ENCODE data around the gene ZNF763. TPM values are rescaled to one million over a fixed set of nuclear protein-coding genes. Genes with fewer than 3 reads are reported as not detected.
"Not testable (repeated sequence)": the region's sequence is repeated elsewhere in the genome, so short reads cannot be mapped to it uniquely, and the experiment has no call there.

The ZNF763 gene
- 1 to 10 TPM; 1.1 to 2.7 TPM for polyA plus RNA-seq

DNA sequence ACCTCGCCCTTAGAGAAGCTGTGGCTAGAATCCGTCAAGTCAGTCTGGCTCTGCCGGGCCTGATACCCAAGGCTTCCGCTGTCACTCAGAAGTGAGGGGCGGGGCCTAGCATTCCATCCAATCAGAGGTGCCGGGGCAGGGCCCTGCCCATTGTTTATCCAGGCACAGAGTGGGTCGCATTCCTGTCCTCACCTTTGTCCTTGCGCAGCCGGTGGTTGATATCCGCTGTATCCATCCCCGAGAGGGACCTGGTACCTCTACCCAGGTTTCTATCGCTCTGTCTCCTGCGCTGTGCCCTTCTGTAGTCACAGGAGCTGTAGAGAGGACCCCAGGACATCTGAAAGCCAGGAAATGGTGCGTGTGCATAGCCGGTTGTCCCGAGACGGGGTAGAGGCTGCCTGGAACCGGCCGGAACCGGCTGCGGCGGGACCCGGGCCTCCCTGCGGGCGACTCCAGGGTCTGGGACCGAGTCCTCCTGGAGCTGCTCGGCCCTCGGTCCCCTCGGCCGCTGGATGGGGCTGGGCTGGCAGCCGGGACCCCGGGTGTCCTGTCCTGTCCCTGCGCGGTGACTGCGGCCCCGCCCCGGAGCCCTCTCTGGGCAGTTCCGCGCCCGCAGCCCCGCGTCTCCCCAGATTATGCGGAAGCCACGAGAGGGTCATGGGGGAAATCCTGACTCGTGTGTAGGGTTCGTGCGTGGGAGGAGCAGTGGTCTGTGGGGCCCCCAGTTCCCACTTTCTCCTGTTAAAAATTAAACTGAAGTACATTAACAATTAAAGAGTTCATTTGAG lies at the start of gene ZNF763:
Gene ZNF763 (plus strand): TSS at position 183 of the 788 bp plus-strand sequence. CDS start 169 bp downstream, at position 352.
- WGBS, 2 donors = 0% methylated on average over 44 to 47 of the region's 47 CpGs
- H3K4me1 ChIP-seq (ENCODE audit: control insufficient read depth in 2 of 2, insufficient read depth in 2 of 2, low read length in 1 of 2) = peaks cover 0 to 5% of the 10 kb centered on the region in 2 donors
- H3K36me3 ChIP-seq (ENCODE audit: control insufficient read depth in 2 of 2, insufficient read depth in 2 of 2, low read length in 1 of 2) = no peaks in the 10 kb centered on the region
- no peaks in the 10 kb centered on the region for H3K27me3 ChIP-seq (ENCODE audit: control insufficient read depth in 1 of 2, insufficient read depth in 2 of 2, low read length in 2 of 2)
- H3K27ac ChIP-seq (ENCODE audit: low read depth in 2 of 2, low read length in 1 of 2) = peak within 1 kb of the TSS; percentile 87 to 92
- peak within 1 kb of the TSS; percentile 60 to 89 for H3K4me3 ChIP-seq (ENCODE audit: low read depth in 1 of 2, low read length in 2 of 2)
- no peaks in the 10 kb centered on the region for H3K9me3 ChIP-seq (ENCODE audit: control insufficient read depth in 2 of 2, insufficient read depth in 1 of 2, low read depth in 1 of 2, low read length in 1 of 2)

DNA sequence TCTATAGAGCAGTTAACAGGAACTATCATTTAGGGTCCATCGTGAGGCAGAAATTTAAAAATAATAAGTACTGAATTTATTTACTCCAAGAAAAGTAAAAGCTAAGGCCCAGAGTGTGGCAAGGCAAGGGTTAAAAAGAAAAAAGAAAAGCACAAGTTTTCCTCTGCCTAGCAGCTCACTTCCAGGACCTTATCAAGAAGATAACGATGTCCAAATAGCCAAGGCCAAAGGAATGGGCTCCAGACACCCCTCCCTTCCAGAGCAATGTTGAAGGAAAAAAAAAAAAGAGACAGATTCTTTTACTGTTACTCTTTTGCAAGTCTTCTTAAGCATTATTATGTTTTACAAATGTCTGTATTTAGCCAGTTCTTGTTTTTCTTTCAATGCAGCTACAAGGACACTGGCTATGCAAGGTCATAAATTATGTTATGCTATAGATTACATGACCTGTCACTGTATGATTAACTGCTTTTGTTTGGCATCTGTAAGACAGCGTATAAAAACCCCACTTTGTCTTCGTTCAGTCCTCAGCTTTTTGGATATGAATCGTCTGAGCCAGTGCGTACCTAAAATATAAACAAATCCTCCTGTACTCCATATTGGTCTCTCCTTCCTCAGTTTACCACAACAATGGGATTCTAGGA lies 42.9 kb upstream of the ZNF763 start:
- Histone ChIP-seq H3K27me3 (ENCODE audit: control insufficient read depth in 1 of 2, insufficient read depth in 2 of 2, low read length in 2 of 2) (no peaks in the 10 kb centered on the region), H3K27ac (ENCODE audit: low read depth in 2 of 2, low read length in 1 of 2) (no peak overlapping the region), H3K9me3 (ENCODE audit: control insufficient read depth in 2 of 2, insufficient read depth in 1 of 2, low read depth in 1 of 2, low read length in 1 of 2) (no peaks in the 10 kb centered on the region), H3K4me1 (ENCODE audit: control insufficient read depth in 2 of 2, insufficient read depth in 2 of 2, low read length in 1 of 2) (no peaks in the 10 kb centered on the region), H3K36me3 (ENCODE audit: control insufficient read depth in 2 of 2, insufficient read depth in 2 of 2, low read length in 1 of 2) (no peaks in the 10 kb centered on the region), H3K4me3 (ENCODE audit: low read depth in 1 of 2, low read length in 2 of 2) (no peak overlapping the region)
- WGBS, 2 donors = 35 to 41% methylated on average over 6 of the region's 6 CpGs

DNA sequence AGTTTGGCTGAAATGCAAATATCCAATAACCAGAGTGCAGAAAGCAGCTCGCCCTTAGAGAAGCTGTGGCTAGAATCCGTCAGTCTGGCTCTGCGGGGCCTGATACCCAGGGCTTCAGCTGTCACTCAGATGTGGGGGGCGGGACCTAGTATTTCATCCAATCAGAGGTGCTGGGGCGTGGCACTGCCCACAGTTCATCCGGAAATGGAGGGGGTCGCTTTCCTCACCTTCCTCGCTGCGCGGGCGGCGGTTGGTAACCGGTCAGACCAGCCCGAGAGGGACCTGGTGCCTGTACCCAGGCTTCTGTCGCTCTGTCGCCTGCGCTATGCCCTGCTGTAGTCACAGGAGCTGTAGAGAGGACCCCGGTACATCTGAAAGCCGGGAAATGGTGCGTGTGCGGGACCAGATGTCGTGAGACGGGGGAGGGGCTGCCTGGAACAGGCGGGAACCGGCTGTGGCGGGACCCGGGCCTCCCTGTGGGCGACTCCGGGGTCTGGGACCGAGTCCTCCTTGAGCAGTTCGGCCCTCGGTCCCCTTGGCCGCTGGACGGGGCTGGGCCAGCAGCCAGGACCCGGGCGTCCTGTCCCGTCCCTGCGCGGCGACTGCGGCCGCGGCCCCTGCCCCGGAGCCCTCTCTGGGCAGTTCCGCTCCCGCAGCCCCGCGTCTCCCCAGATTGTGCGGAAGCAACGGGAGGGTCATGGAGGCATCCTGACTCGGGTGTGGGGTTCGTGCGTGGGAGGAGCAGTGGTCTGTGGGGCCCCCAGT lies 39.8 kb upstream of the ZNF763 start, which contains the start of gene ZNF700:
Gene ZNF700 (plus strand): TSS at position 222 of the 765 bp plus-strand sequence. CDS start 104 bp downstream, at position 326.
- Histone ChIP-seq H3K9me3 (ENCODE audit: control insufficient read depth in 2 of 2, insufficient read depth in 1 of 2, low read depth in 1 of 2, low read length in 1 of 2) (no peaks in the 10 kb centered on the region), H3K27ac (ENCODE audit: low read depth in 2 of 2, low read length in 1 of 2) (peak within 1 kb of the TSS; percentile 95 to 99), H3K36me3 (ENCODE audit: control insufficient read depth in 2 of 2, insufficient read depth in 2 of 2, low read length in 1 of 2) (no peaks in the 10 kb centered on the region), H3K4me3 (ENCODE audit: low read depth in 1 of 2, low read length in 2 of 2) (peak within 1 kb of the TSS; percentile 80 to 97), H3K4me1 (ENCODE audit: control insufficient read depth in 2 of 2, insufficient read depth in 2 of 2, low read length in 1 of 2) (no peaks in the 10 kb centered on the region), H3K27me3 (ENCODE audit: control insufficient read depth in 1 of 2, insufficient read depth in 2 of 2, low read length in 2 of 2) (no peaks in the 10 kb centered on the region)
- WGBS, 2 donors = 0 to 1% methylated on average over 51 to 53 of the region's 53 CpGs

DNA sequence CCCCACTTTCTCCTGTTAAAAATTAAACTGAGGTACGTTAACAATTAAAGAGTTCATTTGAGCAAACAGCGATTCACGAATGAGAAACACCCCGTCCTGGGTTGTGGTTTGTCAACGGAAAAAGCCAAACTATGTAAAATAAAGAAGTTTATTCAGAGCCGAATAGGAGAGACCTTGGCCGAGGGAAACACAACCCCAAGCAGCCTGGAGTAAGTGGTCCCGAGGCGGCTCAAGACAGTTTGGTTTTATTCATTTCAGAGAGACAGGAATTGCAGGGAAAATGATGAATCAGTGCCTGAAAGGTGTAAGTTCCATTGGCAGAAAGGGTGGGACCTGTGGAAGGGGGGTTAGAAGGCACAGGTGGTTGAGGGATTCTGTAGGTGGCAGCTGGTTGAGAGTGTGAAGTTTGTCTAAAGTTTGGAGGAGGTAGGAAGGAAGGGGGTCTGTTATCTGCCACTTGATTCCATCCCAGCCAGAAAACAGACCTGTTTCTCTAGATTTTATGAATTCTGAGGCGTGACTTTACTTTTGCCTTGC lies 39.1 kb upstream of the ZNF763 start:
- H3K4me1 ChIP-seq (ENCODE audit: control insufficient read depth in 2 of 2, insufficient read depth in 2 of 2, low read length in 1 of 2); H3K9me3 ChIP-seq (ENCODE audit: control insufficient read depth in 2 of 2, insufficient read depth in 1 of 2, low read depth in 1 of 2, low read length in 1 of 2); H3K27me3 ChIP-seq (ENCODE audit: control insufficient read depth in 1 of 2, insufficient read depth in 2 of 2, low read length in 2 of 2); H3K36me3 ChIP-seq (ENCODE audit: control insufficient read depth in 2 of 2, insufficient read depth in 2 of 2, low read length in 1 of 2): not testable (repeated sequence)
- 5 to 6% methylated on average over 10 of the region's 10 CpGs for WGBS, 2 donors
- H3K27ac ChIP-seq (ENCODE audit: low read depth in 2 of 2, low read length in 1 of 2) = peak overlapping the region; percentile 95 to 99
- peak overlapping the region; percentile 80 to 97 for H3K4me3 ChIP-seq (ENCODE audit: low read depth in 1 of 2, low read length in 2 of 2)

DNA sequence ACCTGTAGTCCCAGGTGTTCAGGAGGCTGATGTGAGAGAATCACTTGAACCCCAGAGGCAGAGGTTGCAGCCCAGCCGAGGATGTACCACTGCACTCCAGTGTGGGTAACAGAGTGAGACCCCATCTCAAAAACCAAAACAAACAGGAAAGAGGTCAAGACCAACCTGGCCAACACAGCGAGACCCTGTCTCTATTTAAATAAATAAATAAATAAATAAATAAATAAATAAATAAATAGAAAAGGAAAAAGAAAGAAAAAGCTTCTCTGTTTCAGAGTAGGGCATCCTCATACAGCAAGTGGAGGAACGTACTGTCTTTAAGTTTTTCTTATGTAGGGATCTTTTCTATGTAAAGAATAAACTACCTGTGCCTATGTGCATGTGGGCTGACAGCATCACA lies 37.6 kb upstream of the ZNF763 start:
- Histone ChIP-seq H3K27ac (ENCODE audit: low read depth in 2 of 2, low read length in 1 of 2) (no peak overlapping the region), H3K4me1 (ENCODE audit: control insufficient read depth in 2 of 2, insufficient read depth in 2 of 2, low read length in 1 of 2) (no peaks in the 10 kb centered on the region), H3K4me3 (ENCODE audit: low read depth in 1 of 2, low read length in 2 of 2) (no peak overlapping the region), H3K27me3 (ENCODE audit: control insufficient read depth in 1 of 2, insufficient read depth in 2 of 2, low read length in 2 of 2) (no peaks in the 10 kb centered on the region), H3K9me3 (ENCODE audit: control insufficient read depth in 2 of 2, insufficient read depth in 1 of 2, low read depth in 1 of 2, low read length in 1 of 2) (no peaks in the 10 kb centered on the region), H3K36me3 (ENCODE audit: control insufficient read depth in 2 of 2, insufficient read depth in 2 of 2, low read length in 1 of 2) (no peaks in the 10 kb centered on the region)
- WGBS, 2 donors = 88 to 91% methylated on average over 3 of the region's 3 CpGs

DNA sequence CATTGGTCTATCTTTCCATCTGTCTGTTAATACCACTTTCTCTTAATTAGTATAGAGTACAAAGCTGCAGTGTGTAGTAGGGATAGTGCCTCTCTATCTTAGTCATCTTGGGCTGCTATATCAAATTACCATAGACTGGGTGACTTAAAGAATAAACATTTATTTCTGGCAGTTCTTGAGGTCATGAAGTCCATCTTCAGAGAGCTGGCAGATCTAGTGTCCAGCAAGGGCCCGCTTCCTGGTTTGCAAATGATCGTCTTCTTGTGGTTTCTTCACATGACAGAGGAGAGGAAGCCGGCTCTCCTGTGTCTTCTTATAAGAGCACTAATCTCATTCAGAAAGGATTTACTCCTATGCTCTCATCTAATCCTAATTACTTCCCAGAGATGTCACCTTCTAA lies 33.8 kb upstream of the ZNF763 start:
- Histone ChIP-seq H3K4me1 (ENCODE audit: control insufficient read depth in 2 of 2, insufficient read depth in 2 of 2, low read length in 1 of 2) (no peaks in the 10 kb centered on the region), H3K27me3 (ENCODE audit: control insufficient read depth in 1 of 2, insufficient read depth in 2 of 2, low read length in 2 of 2) (no peaks in the 10 kb centered on the region), H3K4me3 (ENCODE audit: low read depth in 1 of 2, low read length in 2 of 2) (no peak overlapping the region), H3K9me3 (ENCODE audit: control insufficient read depth in 2 of 2, insufficient read depth in 1 of 2, low read depth in 1 of 2, low read length in 1 of 2) (peaks cover 0 to 6% of the 10 kb centered on the region in 2 donors), H3K27ac (ENCODE audit: low read depth in 2 of 2, low read length in 1 of 2) (no peak overlapping the region), H3K36me3 (ENCODE audit: control insufficient read depth in 2 of 2, insufficient read depth in 2 of 2, low read length in 1 of 2) (no peaks in the 10 kb centered on the region)
- WGBS, 2 donors = 82 to 90% methylated on average over 3 of the region's 3 CpGs

DNA sequence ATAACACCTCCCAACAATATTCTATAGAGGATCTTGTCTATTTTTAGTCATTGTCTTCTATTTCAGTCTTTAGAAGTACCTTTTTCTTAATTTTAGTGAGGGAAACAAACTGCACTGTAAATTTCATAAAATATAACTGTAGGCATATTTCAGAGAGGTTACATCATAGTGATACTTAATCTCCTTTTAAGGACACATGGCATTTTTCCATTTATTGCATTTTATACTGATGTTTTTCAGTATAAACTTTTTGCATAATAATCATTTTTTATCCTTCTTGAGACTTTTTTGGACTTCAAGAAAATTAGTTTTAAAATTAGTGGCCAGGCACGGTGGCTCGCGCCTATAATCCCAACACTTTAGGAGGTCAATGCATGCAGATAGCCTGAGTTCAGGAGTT lies 33.3 kb upstream of the ZNF763 start:
- peaks cover 0 to 6% of the 10 kb centered on the region in 2 donors for H3K9me3 ChIP-seq (ENCODE audit: control insufficient read depth in 2 of 2, insufficient read depth in 1 of 2, low read depth in 1 of 2, low read length in 1 of 2)
- no peak overlapping the region for H3K4me3 ChIP-seq (ENCODE audit: low read depth in 1 of 2, low read length in 2 of 2)
- H3K27ac ChIP-seq (ENCODE audit: low read depth in 2 of 2, low read length in 1 of 2) = no peak overlapping the region
- no peaks in the 10 kb centered on the region for H3K4me1 ChIP-seq (ENCODE audit: control insufficient read depth in 2 of 2, insufficient read depth in 2 of 2, low read length in 1 of 2)
- 95 to 96% methylated on average over 3 of the region's 3 CpGs for WGBS, 2 donors
- H3K27me3 ChIP-seq (ENCODE audit: control insufficient read depth in 1 of 2, insufficient read depth in 2 of 2, low read length in 2 of 2) = no peaks in the 10 kb centered on the region
- no peaks in the 10 kb centered on the region for H3K36me3 ChIP-seq (ENCODE audit: control insufficient read depth in 2 of 2, insufficient read depth in 2 of 2, low read length in 1 of 2)

DNA sequence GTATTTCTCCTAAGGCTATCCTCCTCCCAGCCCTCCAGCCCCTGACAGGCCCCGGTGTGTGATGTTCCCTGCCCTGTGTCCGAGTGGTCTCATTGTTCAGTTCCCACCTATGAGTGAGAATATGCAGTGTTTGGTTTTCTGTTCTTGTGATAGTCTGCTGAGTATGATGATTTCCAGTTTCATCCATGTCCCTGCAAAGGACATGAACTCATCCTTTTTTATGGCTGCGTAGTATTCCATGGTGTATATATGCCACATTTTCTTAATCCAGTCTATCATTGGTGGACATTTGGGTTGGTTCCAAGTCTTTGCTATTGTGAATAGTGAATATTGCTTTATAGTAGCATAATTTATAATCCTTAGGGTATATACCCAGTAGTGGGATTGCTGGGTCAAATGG lies 29.0 kb upstream of the ZNF763 start:
- not testable (repeated sequence) for H3K4me1 ChIP-seq (ENCODE audit: control insufficient read depth in 2 of 2, insufficient read depth in 2 of 2, low read length in 1 of 2); H3K4me3 ChIP-seq (ENCODE audit: low read depth in 1 of 2, low read length in 2 of 2); H3K27ac ChIP-seq (ENCODE audit: low read depth in 2 of 2, low read length in 1 of 2); H3K27me3 ChIP-seq (ENCODE audit: control insufficient read depth in 1 of 2, insufficient read depth in 2 of 2, low read length in 2 of 2); H3K36me3 ChIP-seq (ENCODE audit: control insufficient read depth in 2 of 2, insufficient read depth in 2 of 2, low read length in 1 of 2)
- H3K9me3 ChIP-seq (ENCODE audit: control insufficient read depth in 2 of 2, insufficient read depth in 1 of 2, low read depth in 1 of 2, low read length in 1 of 2) = peaks cover 0 to 11% of the 10 kb centered on the region in 2 donors
- whole genome bisulfite sequencing, 2 donors = 98 to 99% methylated on average over 3 of the region's 3 CpGs

DNA sequence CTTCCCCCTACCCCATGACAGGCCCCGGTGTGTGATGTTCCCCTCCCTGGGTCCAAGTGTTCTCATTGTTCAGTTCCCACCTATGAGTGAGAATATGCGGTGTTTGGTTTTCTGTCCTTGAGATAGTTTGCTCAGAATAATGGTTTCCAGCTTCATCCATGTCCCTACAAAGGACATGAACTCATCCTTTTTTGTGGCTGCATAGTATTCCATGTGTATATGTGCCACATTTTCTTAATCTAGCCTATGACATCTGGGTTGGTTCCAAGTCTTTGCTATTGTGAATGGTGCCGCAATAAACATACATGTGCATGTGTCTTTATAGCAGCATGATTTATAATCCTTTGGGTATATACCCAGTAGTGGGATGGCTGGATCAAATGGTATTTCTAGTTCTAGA lies 26.5 kb upstream of the ZNF763 start:
- not testable (repeated sequence) for H3K36me3 ChIP-seq (ENCODE audit: control insufficient read depth in 2 of 2, insufficient read depth in 2 of 2, low read length in 1 of 2); H3K27me3 ChIP-seq (ENCODE audit: control insufficient read depth in 1 of 2, insufficient read depth in 2 of 2, low read length in 2 of 2); H3K27ac ChIP-seq (ENCODE audit: low read depth in 2 of 2, low read length in 1 of 2); H3K4me3 ChIP-seq (ENCODE audit: low read depth in 1 of 2, low read length in 2 of 2); H3K4me1 ChIP-seq (ENCODE audit: control insufficient read depth in 2 of 2, insufficient read depth in 2 of 2, low read length in 1 of 2)
- H3K9me3 ChIP-seq (ENCODE audit: control insufficient read depth in 2 of 2, insufficient read depth in 1 of 2, low read depth in 1 of 2, low read length in 1 of 2) = peaks cover 7 to 23% of the 10 kb centered on the region in 2 donors
- WGBS, 2 donors = 96% methylated on average over 3 of the region's 3 CpGs
